ENCODE data around the gene FAM168A.

The FAM168A gene

GRCh38 chr11:73586791-73587190 is 11.1 kb downstream of the FAM168A start:
- no peak overlapping the region for H3K4me3 ChIP-seq (replicated peaks; ENCODE audit: insufficient read depth, low read length)
- no peaks in the 10 kb centered on the region for H3K27me3 ChIP-seq (ENCODE audit: insufficient read depth, poor library complexity, severe bottlenecking)
- no peak for DNase-seq (ENCODE audit: low read depth in 1 of 2, low spot score in 1 of 2)
- TF ChIP-seq, protein P1, sequence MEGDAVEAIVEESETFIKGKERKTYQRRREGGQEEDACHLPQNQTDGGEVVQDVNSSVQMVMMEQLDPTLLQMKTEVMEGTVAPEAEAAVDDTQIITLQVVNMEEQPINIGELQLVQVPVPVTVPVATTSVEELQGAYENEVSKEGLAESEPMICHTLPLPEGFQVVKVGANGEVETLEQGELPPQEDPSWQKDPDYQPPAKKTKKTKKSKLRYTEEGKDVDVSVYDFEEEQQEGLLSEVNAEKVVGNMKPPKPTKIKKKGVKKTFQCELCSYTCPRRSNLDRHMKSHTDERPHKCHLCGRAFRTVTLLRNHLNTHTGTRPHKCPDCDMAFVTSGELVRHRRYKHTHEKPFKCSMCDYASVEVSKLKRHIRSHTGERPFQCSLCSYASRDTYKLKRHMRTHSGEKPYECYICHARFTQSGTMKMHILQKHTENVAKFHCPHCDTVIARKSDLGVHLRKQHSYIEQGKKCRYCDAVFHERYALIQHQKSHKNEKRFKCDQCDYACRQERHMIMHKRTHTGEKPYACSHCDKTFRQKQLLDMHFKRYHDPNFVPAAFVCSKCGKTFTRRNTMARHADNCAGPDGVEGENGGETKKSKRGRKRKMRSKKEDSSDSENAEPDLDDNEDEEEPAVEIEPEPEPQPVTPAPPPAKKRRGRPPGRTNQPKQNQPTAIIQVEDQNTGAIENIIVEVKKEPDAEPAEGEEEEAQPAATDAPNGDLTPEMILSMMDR (IDR thresholded peaks at IDR 0.05; ENCODE audit: insufficient read depth, low read length) = no peak
- no peak for TF ChIP-seq POLR2AphosphoS5 (IDR thresholded peaks at IDR 0.05; ENCODE audit: low read depth)
- TF ChIP-seq, protein P2, sequence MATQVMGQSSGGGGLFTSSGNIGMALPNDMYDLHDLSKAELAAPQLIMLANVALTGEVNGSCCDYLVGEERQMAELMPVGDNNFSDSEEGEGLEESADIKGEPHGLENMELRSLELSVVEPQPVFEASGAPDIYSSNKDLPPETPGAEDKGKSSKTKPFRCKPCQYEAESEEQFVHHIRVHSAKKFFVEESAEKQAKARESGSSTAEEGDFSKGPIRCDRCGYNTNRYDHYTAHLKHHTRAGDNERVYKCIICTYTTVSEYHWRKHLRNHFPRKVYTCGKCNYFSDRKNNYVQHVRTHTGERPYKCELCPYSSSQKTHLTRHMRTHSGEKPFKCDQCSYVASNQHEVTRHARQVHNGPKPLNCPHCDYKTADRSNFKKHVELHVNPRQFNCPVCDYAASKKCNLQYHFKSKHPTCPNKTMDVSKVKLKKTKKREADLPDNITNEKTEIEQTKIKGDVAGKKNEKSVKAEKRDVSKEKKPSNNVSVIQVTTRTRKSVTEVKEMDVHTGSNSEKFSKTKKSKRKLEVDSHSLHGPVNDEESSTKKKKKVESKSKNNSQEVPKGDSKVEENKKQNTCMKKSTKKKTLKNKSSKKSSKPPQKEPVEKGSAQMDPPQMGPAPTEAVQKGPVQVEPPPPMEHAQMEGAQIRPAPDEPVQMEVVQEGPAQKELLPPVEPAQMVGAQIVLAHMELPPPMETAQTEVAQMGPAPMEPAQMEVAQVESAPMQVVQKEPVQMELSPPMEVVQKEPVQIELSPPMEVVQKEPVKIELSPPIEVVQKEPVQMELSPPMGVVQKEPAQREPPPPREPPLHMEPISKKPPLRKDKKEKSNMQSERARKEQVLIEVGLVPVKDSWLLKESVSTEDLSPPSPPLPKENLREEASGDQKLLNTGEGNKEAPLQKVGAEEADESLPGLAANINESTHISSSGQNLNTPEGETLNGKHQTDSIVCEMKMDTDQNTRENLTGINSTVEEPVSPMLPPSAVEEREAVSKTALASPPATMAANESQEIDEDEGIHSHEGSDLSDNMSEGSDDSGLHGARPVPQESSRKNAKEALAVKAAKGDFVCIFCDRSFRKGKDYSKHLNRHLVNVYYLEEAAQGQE (IDR thresholded peaks at IDR 0.05; ENCODE audit: insufficient replicate concordance, low read depth) = no peak
- no peak for TF ChIP-seq GABPA (IDR thresholded peaks at IDR 0.05; ENCODE audit: low read depth)
- no peak for TF ChIP-seq SPI1 (IDR thresholded peaks at IDR 0.05; ENCODE audit: borderline replicate concordance, low read depth)
- no peak overlapping the region for H3K27ac ChIP-seq (replicated peaks)

GRCh38 chr11:73585834-73586575 is 11.9 kb downstream of the FAM168A start:
- Histone ChIP-seq H3K4me3 (replicated peaks; ENCODE audit: insufficient read depth, low read length) (no peak overlapping the region), H3K27me3 (ENCODE audit: insufficient read depth, poor library complexity, severe bottlenecking) (no peaks in the 10 kb centered on the region), H3K27ac (replicated peaks) (no peak overlapping the region)
- TF ChIP-seq GABPA (IDR thresholded peaks at IDR 0.05; ENCODE audit: low read depth) (no peak), SPI1 (IDR thresholded peaks at IDR 0.05; ENCODE audit: borderline replicate concordance, low read depth) (no peak)
- TF ChIP-seq, protein P2 (IDR thresholded peaks at IDR 0.05; ENCODE audit: insufficient replicate concordance, low read depth) = no peak
- DNase-seq (ENCODE audit: low read depth in 1 of 2, low spot score in 1 of 2) = no peak

DNA sequence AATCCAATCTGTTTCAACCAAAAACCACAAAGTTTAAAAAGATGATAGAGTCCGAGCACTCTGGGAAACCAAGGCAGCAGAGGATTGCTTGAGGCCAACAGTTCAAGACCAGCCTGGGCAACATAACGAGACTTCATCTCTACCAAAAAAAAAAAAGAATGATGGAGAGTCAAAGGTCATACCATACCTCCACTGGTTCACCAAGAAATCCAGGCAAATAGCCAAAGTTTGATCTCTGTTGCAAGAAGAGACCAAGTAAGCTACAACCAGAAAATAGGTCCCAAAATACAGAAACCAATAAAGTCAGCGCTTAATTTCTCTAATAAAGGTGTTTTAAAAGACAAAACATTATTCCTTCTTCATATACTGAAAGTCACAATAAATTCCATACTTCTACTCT is 13.1 kb downstream of the FAM168A start:
- no peak for TF ChIP-seq SPI1 (IDR thresholded peaks at IDR 0.05; ENCODE audit: borderline replicate concordance, low read depth)
- TF ChIP-seq, protein P1 (IDR thresholded peaks at IDR 0.05; ENCODE audit: insufficient read depth, low read length) = no peak
- TF ChIP-seq GABPA (IDR thresholded peaks at IDR 0.05; ENCODE audit: low read depth) = no peak
- TF ChIP-seq, protein P2 (IDR thresholded peaks at IDR 0.05; ENCODE audit: insufficient replicate concordance, low read depth) = no peak
- TF ChIP-seq POLR2AphosphoS5 (IDR thresholded peaks at IDR 0.05; ENCODE audit: low read depth) = no peak
- H3K4me3 ChIP-seq (replicated peaks; ENCODE audit: insufficient read depth, low read length) = no peak overlapping the region

More for the DNA sequence above, 13.1 kb downstream of the FAM168A start:
- Histone ChIP-seq H3K27ac (replicated peaks) (no peak overlapping the region), H3K27me3 (ENCODE audit: insufficient read depth, poor library complexity, severe bottlenecking) (no peaks in the 10 kb centered on the region)
- no peak for DNase-seq (ENCODE audit: low read depth in 1 of 2, low spot score in 1 of 2)

Measured in HL-60 (cell line).